ENCODE data around the gene ASF1B. TPM values are rescaled to one million over a fixed set of nuclear protein-coding genes. Genes with fewer than 3 reads are reported as not detected.

The ASF1B gene
- polyA plus RNA-seq, 1 donor, result 6.7 TPM

- no peak for DNase-seq (ENCODE audit: low read depth)
Observed at GRCh38 chr19:14138576-14139265, 2.3 kb upstream of the ASF1B start.

DNA sequence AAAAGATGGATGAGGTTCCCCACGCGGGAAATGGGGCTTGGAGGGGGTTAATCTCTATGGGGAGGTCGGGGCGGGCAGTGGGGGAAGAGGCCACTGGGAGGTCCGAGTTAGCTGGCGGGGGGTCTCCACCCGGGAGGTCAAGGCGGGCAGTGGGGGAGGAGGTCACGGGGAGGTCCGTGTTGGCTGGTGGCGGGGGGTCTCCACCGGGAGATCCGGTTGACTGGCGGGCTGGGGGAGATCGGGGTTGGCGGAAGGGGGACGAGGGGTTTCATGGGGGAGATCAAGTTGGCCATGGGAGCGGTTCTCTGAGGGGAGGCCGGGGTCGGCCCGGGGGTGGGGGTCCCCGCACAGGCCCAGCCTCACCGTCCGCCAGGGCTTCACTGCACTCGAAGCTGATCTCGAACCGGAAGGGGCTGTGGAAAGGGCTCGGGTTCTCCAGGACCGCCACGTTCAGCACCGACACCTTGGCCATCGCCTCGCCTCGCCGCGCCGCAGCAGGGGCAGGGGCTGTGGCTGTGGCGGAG is 342 bp downstream of the ASF1B start:
- no peak for DNase-seq (ENCODE audit: low read depth)

DNA sequence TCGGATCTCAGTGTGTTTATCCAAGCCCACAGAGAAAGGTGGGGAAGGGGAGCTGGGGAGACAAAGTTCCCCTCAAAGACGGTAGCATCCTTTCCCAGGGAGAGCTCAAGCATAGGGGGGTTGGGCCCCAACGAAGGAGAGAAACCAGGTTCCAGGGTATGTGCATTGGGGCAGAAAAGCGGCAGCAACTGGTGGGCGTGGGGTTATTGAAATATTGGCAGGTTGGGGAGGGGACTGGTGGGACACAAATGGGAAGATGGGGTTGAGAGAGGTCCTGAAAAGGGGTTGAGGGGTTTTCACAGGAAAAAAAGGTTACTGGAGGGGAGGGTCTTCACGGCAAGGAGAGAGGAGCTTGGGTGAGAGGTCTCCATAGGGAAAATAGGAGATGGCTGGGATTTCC is 1.0 kb downstream of the ASF1B start:
- no peak for DNase-seq (ENCODE audit: low read depth)

- no peak for DNase-seq (ENCODE audit: low read depth)
Observed at GRCh38 chr19:14127929-14128509, 8.4 kb downstream of the ASF1B start.

- DNase-seq (ENCODE audit: low read depth), result no peak
Observed at GRCh38 chr19:14127176-14127575, 9.2 kb downstream of the ASF1B start.

DNA sequence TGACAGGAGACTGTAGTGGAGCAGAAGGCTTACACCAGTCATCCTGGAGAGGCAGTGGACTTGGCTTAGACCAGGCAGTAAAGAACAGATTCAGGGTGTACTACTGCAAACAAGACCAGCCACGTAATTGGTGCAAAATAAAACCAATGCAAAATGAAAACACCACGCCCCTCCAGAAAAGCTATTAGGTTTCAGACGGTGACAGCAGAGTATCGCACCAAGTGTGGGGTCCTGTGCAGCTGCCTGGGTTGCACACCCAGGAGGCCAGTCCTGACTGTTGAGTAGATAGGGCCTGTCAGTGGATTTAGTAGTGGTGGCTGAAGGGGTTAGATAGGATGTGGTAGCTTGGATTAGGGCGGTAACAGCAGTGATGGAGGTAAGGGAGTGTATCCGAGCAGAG is 13.5 kb downstream of the ASF1B start:
- DNase-seq (ENCODE audit: low read depth), result no peak

DNA sequence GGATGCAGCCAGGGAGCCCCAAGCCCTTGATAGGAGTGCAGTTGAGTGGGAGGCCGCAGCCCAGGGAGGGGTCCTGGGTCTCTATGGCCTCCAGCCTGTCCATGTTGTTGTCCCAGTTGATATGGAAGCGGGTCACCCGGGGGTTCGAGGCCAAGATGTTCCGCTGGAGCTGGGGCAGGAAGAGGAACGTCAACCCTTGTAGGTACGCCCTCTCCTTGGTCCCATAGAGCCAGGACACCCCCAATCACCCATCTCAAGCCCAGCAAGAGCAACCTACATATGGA is 15.9 kb downstream of the ASF1B start:
- no peak for DNase-seq (ENCODE audit: low read depth)

DNA sequence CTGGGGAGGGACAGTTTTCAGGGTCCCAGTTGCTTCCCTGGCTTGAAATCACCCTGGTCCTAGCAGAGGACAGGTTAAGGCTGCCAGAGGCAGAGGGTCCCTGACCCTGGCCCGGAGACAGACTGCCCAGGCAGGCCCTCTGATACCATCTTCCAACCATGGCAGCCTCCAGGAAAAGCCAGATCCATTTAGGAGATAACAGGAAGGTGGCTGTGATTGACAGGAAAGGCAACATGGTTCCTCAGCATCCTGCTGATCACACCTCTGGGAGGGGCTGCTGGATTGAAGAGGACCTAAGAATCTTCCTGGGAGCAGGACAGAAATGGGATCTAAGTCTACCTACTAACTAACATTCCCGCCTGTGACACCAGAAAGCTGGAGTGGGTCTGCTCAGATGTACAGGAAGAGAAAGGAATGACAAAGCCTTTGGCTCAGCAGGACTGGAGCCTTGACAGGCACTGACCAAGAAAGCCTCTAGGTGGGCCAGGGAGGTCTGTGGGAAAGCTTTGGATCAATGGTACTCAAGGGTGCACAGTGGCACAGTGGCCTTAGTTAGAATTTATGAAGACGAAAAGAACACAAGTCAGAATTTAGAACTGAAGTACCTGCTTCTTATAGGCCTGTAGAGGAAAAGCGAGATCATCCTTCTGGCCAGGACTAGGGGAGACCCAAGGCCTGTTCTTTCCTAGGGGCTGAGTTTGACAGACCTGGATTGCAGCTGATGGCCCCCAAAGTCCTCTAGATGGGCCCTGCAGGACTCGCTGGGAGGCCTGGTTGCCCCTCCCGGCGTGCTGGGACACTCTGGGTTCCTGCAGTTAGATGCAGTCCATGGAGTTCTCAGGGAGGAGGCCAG is 16.5 kb downstream of the ASF1B start:
- DNase-seq (ENCODE audit: low read depth), result no peak

- DNase-seq (ENCODE audit: low read depth), result no peak
Observed at GRCh38 chr19:14119146-14119545, 17.2 kb downstream of the ASF1B start.

DNA sequence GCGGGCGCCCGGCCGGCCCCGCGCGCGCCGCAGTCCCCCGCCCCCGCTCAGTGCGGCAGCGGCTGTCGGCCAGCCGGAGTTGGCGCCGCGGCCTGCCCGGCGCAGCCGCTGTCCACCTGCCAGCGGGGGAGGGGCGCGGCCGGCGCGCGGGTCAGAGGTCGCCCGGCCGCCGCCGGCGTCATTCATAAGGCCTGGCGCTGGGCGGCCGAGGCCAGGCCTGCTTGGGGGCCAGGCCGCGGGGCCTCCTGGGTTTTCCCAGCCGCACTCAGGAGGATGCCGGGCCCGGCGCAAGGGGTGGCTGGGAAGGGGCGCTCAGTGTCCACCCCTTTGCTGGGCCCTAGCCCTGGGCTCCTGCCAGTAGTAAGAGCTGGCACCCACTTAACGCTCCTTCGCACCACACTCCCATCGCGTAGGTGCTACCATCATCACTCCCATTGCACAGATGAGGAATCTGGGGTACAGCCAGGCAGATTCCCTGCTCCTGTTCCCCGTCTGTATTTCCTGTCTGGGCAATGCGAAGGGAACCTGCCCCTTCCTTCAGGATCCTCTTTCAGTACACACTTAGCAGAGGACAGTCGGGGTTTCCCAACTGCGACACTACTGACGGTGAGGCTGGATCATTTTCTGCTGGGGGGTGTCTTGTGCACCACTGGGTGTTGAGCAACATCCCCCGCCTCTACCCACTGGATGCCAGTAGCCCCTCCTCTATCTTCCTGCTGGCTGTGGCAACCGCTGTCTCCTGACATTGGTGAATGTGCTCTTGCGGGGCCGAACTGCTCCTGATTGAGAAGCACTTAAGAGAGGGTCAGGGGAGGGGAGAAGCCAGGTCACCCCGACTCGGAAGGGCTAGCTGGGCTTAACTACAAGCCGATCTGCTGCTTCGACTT is 18.0 kb downstream of the ASF1B start:
- DNase-seq (ENCODE audit: low read depth), result no peak

- DNase-seq (ENCODE audit: low read depth), result peak; percentile 95
Observed at GRCh38 chr19:14117668-14118164, 18.7 kb downstream of the ASF1B start, which contains the start of gene PRKACA. Gene PRKACA, minus strand, starts transcription at chr19:14117762. Its CDS starts 215 bp downstream, at chr19:14117547.

DNA sequence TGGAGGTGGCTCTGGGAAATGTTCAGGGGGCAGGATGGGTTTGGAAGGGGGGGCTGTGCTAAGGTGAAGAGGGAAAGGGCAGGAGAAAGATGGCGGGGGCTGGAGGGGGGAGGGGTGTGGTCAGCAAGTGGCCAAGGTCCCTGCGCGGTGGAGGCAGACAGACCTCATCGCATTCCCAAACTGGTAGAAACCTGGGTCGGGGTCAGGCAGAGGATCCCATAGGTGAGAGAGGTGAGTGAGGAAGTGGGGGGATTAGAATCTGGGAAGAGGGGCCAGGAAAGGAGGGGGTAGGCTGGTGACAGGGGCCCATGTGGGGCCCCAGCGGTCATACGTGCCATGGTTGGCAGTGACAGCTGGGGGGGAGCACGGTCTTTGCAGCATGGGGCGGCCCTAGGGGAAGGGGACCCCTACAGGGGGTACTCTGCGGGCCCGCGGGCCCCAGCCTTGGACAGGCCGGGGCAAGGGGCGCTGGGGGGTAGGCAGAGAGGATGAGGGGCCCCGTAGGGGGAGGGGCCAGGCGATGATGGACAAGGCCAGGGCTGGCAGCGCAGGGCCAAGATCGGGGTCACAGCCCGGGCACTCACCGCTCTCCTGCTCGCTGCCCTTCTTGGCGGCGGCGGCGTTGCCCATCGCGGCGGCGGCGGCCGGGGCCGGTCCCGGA is 19.3 kb downstream of the ASF1B start:
- DNase-seq (ENCODE audit: low read depth), result no peak

DNA sequence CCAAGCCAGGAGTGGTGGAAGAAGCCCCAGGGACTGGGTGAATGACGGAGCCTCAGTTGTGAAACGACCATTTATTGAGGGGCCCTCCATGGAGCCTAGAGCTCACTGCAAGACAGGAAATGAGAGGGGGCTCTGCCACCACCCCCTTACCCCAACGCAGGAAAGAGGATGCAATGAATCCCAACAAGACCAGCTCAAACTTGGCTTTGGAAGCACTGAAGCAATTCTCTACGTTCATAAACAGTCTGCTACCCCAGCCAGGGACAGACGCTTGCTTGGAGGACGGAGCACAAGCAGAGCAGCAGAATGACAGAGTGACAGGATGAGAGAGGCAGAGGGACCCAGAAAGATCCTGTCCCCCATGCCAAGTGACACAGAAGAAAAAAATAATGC is 19.9 kb downstream of the ASF1B start:
- DNase-seq (ENCODE audit: low read depth), result no peak

GRCh38 chr19:14115756-14116155 is 20.6 kb downstream of the ASF1B start:
- DNase-seq (ENCODE audit: low read depth), result no peak

- DNase-seq (ENCODE audit: low read depth), result no peak
Observed at GRCh38 chr19:14114854-14115253, 21.5 kb downstream of the ASF1B start.

GRCh38 chr19:14114439-14114838 is 21.9 kb downstream of the ASF1B start:
- no peak for DNase-seq (ENCODE audit: low read depth)

DNA sequence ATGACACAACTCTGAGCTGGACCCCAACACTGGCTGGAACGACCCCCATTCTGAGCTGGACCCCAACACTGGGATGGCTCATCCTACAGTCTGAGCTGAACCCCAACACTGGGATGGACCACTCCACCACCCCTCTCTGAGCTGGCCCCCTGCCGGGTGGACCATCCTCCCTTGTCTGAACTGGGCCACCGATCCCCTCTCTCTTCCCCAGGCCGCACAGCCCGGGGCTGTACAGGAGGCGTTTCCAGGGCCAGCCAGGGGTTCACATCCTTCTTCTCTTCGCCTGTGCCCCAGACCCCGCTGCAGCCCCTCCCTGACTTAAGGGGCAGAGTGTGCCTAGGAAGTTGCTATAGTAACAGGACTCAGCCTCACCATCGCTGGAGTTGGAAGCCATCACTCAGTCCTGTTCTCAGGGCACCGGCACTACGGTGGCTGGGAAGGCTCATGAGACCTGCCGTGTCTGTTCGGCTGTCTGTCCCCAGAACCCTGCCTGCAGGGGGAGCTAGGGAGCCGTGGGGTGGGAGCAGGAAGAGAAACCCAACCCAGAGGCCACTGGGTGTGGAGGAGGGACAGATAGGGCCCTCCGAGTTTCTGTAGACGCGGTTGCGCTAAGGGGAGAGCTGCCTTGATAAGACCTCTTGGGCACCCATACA is 22.5 kb downstream of the ASF1B start:
- no peak for DNase-seq (ENCODE audit: low read depth)

DNA sequence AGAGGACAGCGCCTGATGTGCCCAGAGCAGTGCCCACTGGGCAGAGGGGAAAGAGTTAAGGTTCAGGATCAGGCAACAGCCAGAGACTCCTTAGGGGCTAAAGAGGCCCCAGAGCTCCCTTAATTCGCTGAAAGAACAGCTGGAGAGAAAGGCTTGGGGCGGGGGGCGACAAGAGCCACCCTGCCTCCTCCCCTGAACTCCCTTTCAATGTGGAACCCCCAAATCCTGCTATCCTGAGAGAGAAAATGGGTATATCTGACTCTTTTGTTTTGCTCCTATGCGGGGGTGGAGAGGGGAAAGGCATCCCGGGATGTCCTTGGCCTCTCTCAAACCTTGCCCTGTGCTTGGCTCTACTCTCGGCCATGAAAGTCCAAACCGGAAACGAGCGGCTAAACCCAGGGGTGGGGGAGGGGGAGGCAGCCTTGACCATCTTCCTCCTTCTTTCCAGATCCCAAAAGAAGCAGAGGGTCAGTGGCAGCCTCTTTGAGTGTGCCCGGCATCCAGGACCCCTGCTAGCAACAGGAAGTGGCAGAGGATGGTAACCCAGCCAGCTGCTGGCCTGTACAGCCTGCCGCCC is 23.5 kb downstream of the ASF1B start:
- no peak for DNase-seq (ENCODE audit: low read depth)

GRCh38 chr19:14112051-14112808 is 24.2 kb downstream of the ASF1B start:
- DNase-seq (ENCODE audit: low read depth), result no peak
